Left ventricle myocardium inferior (tissue), 1 donor: ENCODE results near the gene CLTC. TPM values are rescaled to one million over a fixed set of nuclear protein-coding genes. Genes with fewer than 3 reads are reported as not detected.
A peak's percentile ranks its signal among the peaks of the same experiment; 100 is the strongest.

ENCODE experiments used
- DNase-seq: peaks from one replicate; pipeline ENCODE4 v3.0.0-alpha.2; 2020
- H3K27ac ChIP-seq: fragments of 200-600 bp; replicated peaks from 2 replicates; pipeline ENCODE4 v1.8.0; 2021
- H3K27me3 ChIP-seq: fragments of 200-600 bp; 2 replicates; pipeline ENCODE4 v1.8.0; 2021; ENCODE audit warnings: low read depth
- H3K36me3 ChIP-seq: fragments of 200-600 bp; 2 replicates; pipeline ENCODE4 v1.8.0; 2021
- H3K4me1 ChIP-seq: fragments of 200-600 bp; 2 replicates; pipeline ENCODE4 v1.8.0; 2021
- H3K4me3 ChIP-seq: fragments of 200-600 bp; 2 replicates; pipeline ENCODE4 v1.8.0; 2021; ENCODE audit warnings: mild to moderate bottlenecking, moderate library complexity
- H3K9me3 ChIP-seq: fragments of 200-600 bp; replicated peaks from 2 replicates; pipeline ENCODE4 v1.8.0; 2021
- intact Hi-C: fragments of 100-400 bp; cut with micrococcal nuclease; formaldehyde crosslinking; loops from one replicate; pipeline ENCODE4 v1.11.0; 2022
- total RNA-seq: library from RNA; stranded (reverse); fragmentation: NEBNext Ultra II Directional; extraction: Animal tissue kit (Norgen Biotek cat#: 25700); gene quantifications from one replicate; pipeline ENCODE4 v1.2.1, GENCODE V29; 2021
- TF ChIP-seq, protein P1 (sequence below): fragments of 200-600 bp; IDR thresholded peaks from 2 replicates; pipeline ENCODE4 v1.8.0; 2021; ENCODE audit warnings: antibody characterized with exemption, mild to moderate bottlenecking, borderline replicate concordance
- donor health status: DM: no; HTN: yes; CAD: no; lungs with severe emphysema.

The CLTC gene
- total RNA-seq, 1 donor from 2014 or later = 162 TPM

DNA sequence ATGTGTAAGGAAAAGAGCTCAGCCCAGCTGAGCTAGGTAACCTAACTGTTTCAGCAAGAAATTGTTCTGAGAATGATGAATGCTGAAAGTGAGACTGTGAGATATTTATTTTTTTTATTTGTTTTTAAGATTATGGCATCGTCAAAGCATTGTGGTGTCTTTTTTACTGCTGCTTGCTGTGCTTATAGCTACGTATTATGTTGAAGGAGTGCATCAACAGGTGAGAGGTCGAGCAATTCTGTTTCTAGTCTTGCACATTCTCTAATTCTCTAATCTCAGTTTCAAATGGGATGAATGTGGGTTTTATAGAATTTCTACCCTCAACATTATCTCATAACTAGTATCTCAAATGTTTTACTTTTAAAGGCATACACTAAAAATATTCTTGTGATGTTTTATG lies 117.6 kb downstream of the CLTC start:
- no peak for DNase-seq
- TF ChIP-seq, protein P1, sequence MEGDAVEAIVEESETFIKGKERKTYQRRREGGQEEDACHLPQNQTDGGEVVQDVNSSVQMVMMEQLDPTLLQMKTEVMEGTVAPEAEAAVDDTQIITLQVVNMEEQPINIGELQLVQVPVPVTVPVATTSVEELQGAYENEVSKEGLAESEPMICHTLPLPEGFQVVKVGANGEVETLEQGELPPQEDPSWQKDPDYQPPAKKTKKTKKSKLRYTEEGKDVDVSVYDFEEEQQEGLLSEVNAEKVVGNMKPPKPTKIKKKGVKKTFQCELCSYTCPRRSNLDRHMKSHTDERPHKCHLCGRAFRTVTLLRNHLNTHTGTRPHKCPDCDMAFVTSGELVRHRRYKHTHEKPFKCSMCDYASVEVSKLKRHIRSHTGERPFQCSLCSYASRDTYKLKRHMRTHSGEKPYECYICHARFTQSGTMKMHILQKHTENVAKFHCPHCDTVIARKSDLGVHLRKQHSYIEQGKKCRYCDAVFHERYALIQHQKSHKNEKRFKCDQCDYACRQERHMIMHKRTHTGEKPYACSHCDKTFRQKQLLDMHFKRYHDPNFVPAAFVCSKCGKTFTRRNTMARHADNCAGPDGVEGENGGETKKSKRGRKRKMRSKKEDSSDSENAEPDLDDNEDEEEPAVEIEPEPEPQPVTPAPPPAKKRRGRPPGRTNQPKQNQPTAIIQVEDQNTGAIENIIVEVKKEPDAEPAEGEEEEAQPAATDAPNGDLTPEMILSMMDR = no peak
- Histone ChIP-seq H3K9me3 (no peaks in the 10 kb centered on the region), H3K4me1 (peaks cover 10% of the 10 kb centered on the region), H3K27me3 (no peaks in the 10 kb centered on the region), H3K36me3 (peaks cover 38% of the 10 kb centered on the region), H3K4me3 (no peak overlapping the region), H3K27ac (peak overlapping the region; percentile 80)
- intact Hi-C loops = no loop called here

DNA sequence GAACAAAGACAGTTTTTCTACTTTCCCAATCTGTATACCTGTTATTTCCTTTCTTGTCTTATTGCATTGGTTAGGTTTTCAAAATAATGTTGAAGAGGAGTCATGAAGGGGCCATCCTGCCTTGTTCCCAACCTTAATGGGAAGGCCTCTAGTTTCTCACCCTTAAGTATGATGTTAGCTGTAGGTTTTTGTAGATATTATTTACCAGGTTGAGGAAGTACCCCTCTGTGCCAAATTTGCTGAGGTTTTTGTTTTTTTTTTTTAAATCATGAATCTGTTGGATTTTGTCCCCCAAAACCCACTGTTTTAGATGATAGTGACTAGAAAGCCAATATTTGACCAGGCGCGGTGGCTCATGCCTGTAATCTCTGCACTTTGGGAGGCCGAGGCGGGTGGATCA lies 124.1 kb downstream of the CLTC start:
- intact Hi-C loops = no loop called here
- no peak overlapping the region for H3K27ac ChIP-seq
- no peak overlapping the region for H3K4me3 ChIP-seq
- no peaks in the 10 kb centered on the region for H3K27me3 ChIP-seq
- no peaks in the 10 kb centered on the region for H3K9me3 ChIP-seq
- DNase-seq = no peak
- peaks cover 21% of the 10 kb centered on the region for H3K36me3 ChIP-seq
- TF ChIP-seq, protein P1 = no peak
- H3K4me1 ChIP-seq = peaks cover 3% of the 10 kb centered on the region

DNA sequence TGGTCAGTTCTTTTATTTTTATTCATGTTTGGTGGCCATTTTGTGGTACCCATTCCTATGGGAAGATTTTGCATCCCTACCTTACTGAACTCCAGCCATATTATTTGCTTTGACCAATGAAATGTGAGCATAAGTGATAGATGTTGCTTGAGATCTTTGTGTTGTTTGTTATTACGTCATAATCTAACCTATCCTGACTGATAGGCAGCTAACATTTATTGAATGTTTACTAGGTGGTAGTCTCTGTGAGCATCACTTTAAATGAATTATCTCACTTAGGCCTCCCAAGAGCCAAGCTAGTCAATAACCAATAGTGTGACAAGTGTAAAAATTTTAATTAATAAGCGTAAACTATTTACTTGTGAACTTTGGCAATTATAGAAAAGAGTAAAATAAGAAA lies 125.3 kb downstream of the CLTC start:
- H3K9me3 ChIP-seq = no peaks in the 10 kb centered on the region
- H3K4me3 ChIP-seq = no peak overlapping the region
- TF ChIP-seq, protein P1 = no peak

More for the DNA sequence above, 125.3 kb downstream of the CLTC start:
- no peak for DNase-seq
- intact Hi-C loops = no loop called here
- no peaks in the 10 kb centered on the region for H3K27me3 ChIP-seq
- H3K4me1 ChIP-seq = peaks cover 3% of the 10 kb centered on the region
- H3K36me3 ChIP-seq = peaks cover 20% of the 10 kb centered on the region
- no peak overlapping the region for H3K27ac ChIP-seq

Other genes starting within 250 kb of the CLTC start
- 17.0 TPM for gene DHX40, start 54.3 kb upstream of the CLTC start, total RNA-seq
- gene PTRH2, start 87.5 kb downstream of the CLTC start, total RNA-seq = 10.9 TPM
- 50.8 TPM for gene VMP1, start 87.8 kb downstream of the CLTC start, total RNA-seq